ENCODE results near the gene F7.

DNA sequence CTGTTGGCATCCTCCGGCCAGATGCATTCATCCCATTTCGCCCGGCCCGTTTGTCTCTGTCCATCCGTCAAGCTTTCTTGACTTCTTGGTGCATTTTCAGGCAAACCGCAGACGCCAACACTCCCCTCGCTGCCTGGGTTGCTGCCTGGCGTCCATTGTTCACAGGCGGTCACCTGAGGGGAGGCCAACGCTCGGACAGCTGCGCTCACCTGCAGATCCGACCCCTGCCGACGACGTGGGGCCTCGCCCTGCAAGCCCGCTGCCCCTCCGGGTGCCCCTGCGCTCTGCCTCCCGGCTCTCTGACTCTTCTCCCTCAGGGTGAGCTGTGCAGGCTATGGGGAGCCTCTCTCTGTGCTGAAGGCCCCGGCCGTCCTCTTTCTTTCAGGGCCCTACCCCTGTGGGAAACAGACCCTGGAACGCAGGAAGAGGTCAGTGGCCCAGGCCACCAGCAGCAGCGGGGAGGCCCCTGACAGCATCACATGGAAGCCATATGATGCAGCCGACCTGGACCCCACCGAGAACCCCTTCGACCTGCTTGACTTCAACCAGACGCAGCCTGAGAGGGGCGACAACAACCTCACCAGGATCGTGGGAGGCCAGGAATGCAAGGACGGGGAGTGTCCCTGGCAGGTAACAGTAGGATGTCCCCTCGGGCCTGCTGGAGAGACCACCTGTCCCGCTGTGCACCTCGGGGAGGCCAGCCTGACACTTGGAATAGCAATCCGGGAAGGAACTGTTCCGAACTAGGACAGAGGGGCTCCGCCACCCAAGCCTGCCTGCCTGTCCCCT lies 38.1 kb downstream of the F7 start:
- TF ChIP-seq, protein P1, sequence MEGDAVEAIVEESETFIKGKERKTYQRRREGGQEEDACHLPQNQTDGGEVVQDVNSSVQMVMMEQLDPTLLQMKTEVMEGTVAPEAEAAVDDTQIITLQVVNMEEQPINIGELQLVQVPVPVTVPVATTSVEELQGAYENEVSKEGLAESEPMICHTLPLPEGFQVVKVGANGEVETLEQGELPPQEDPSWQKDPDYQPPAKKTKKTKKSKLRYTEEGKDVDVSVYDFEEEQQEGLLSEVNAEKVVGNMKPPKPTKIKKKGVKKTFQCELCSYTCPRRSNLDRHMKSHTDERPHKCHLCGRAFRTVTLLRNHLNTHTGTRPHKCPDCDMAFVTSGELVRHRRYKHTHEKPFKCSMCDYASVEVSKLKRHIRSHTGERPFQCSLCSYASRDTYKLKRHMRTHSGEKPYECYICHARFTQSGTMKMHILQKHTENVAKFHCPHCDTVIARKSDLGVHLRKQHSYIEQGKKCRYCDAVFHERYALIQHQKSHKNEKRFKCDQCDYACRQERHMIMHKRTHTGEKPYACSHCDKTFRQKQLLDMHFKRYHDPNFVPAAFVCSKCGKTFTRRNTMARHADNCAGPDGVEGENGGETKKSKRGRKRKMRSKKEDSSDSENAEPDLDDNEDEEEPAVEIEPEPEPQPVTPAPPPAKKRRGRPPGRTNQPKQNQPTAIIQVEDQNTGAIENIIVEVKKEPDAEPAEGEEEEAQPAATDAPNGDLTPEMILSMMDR (IDR thresholded peaks at IDR 0.05): no peak
- TF ChIP-seq SIN3A (IDR thresholded peaks at IDR 0.05; ENCODE audit: borderline replicate concordance, insufficient read depth, low read depth, low read length): no peak

All from Panc1 (cell line).